Erythroblast (primary cell): Measurements from ENCODE around the gene ERMARD.
"Not testable (repeated sequence)": the region's sequence is repeated elsewhere in the genome, so short reads cannot be mapped to it uniquely, and the experiment has no call there.

Source experiments
- GATA1 ChIP-seq: IDR thresholded peaks from 2 replicates; pipeline ENCODE4 v1.6.1; 2011; ENCODE audit warnings: low read depth, mild to moderate bottlenecking, control low read depth, low read length, moderate library complexity
- POLR2A ChIP-seq: IDR thresholded peaks from 2 replicates; pipeline ENCODE4 v1.6.1; 2011; ENCODE audit warnings: mild to moderate bottlenecking, low read length

GRCh38 chr6:169765789-169766188 is 14.4 kb downstream of the ERMARD start:
- not testable (repeated sequence) for TF ChIP-seq POLR2A, GATA1
